GM23248 (cell line): ENCODE data around the gene GPR137C.

Experiments
- EZH2 ChIP-seq: fragments of 200-600 bp; sonication (generic); IDR thresholded peaks from 2 replicates; pipeline ENCODE4 v1.6.1; 2018; ENCODE audit warnings: antibody characterized with exemption, mild to moderate bottlenecking; ENCODE audit not compliant: insufficient read depth, poor library complexity, severe bottlenecking
- EZH2phosphoT487 ChIP-seq: fragments of 200-600 bp; sonication (generic); IDR thresholded peaks from 2 replicates; pipeline ENCODE4 v1.6.1; 2018; ENCODE audit warnings: antibody characterized with exemption, moderate library complexity, mild to moderate bottlenecking, low read depth; ENCODE audit not compliant: insufficient read depth

- no peak for TF ChIP-seq EZH2phosphoT487
- TF ChIP-seq EZH2 = no peak
These were observed 67.1 kb downstream of the GPR137C start for GRCh38 chr14:52619687-52620086.
